Aorta (tissue), 5 donors: ENCODE results near the gene ARMH3. TPM values are rescaled to one million over a fixed set of nuclear protein-coding genes. Genes with fewer than 3 reads are reported as not detected.
"Not testable (repeated sequence)": the region's sequence is repeated elsewhere in the genome, so short reads cannot be mapped to it uniquely, and the experiment has no call there.

Source experiments
- ATAC-seq: fragments of 200-7000 bp; cut with Tn5 transposase; one replicate; pipeline ENCODE4 v1.9.1; 2022; ENCODE audit warnings: moderate library complexity; ENCODE audit not compliant: low FRiP score
- DNase-seq, 2 donors: peaks; one replicate each; pipeline ENCODE4 v3.0.0-alpha.2; 2020
- H3K27ac ChIP-seq, 2 donors: one replicate each; pipeline ENCODE4 v1.5.1; 2013; ENCODE audit warnings: low read length in 2 of 2, mild to moderate bottlenecking in 2 of 2, moderate library complexity in 2 of 2, control low read depth in 1 of 2, inconsistent platforms in 1 of 2, low read depth in 1 of 2
- H3K27me3 ChIP-seq, 2 donors: one replicate each; pipeline ENCODE4 v1.6.1; 2013; ENCODE audit warnings: control low read depth in 1 of 2, low read length in 1 of 2, mild to moderate bottlenecking in 1 of 2, moderate library complexity in 1 of 2; ENCODE audit not compliant: insufficient read depth in 2 of 2, control insufficient read depth in 1 of 2
- H3K36me3 ChIP-seq, 2 donors: one replicate each; pipeline ENCODE4 v1.6.1; 2013; ENCODE audit warnings: control low read depth in 1 of 2, low read length in 1 of 2, mild to moderate bottlenecking in 1 of 2; ENCODE audit not compliant: insufficient read depth in 2 of 2, control insufficient read depth in 1 of 2
- H3K4me1 ChIP-seq, 2 donors: one replicate each; pipeline ENCODE4 v1.6.1; 2013; ENCODE audit warnings: low read length in 2 of 2, control low read depth in 1 of 2, mild to moderate bottlenecking in 1 of 2, moderate library complexity in 1 of 2; ENCODE audit not compliant: insufficient read depth in 2 of 2, control insufficient read depth in 1 of 2
- H3K4me3 ChIP-seq, 2 donors: one replicate each; pipeline ENCODE4 v1.5.1; 2013; ENCODE audit warnings: low read length in 2 of 2, control low read depth in 1 of 2, mild to moderate bottlenecking in 1 of 2
- H3K9me3 ChIP-seq: one replicate; pipeline ENCODE4 v1.6.1; 2013; ENCODE audit warnings: mild to moderate bottlenecking, low read length; ENCODE audit not compliant: control insufficient read depth
- WGBS, 2 donors: extraction: QIAGEN DNeasy Blood & Tissue Kit; methylation state at CpG; one replicate each; pipeline ENCODE4 v1.1.7; 2013; 5-methylcytosine and 5-hydroxymethylcytosine counted together
- intact Hi-C, 2 donors: fragments of 100-400 bp; cut with DNase I; formaldehyde crosslinking; loops; one replicate each; pipeline versions ENCODE4 v1.14.2 to v1.15.0; 2022
- polyA plus RNA-seq, 2 donors: library from polyadenylated mRNA; stranded (reverse); fragments of 200-250 nt; gene quantifications; one replicate each; pipeline ENCODE4 v1.2.3, GENCODE V29; 2013
- total RNA-seq, 2 donors: library from RNA; stranded (reverse); fragmentation: NEBNext Ultra II Directional; extraction: Animal tissue kit (Norgen Biotek cat#: 25700); gene quantifications; one replicate each; pipeline ENCODE4 v1.2.1, GENCODE V29; 2021
- donor health status: healthy with polysubstance abuse.
- donor health status: Bipolar disorder and iron deficiency.
- donor health status: DM: no; HTN: no; CAD: no.
- donor health status: DM: no; HTN: no; CAD: no.
- donor health status: DM: yes; HTN: yes; CAD: no.

Gene ARMH3
- total and polyA plus RNA-seq, 4 donors: 8.6 to 26.9 (median 17.2) TPM

- H3K36me3 ChIP-seq, H3K4me1 ChIP-seq, H3K27me3 ChIP-seq, H3K4me3 ChIP-seq, intact Hi-C loops, H3K9me3 ChIP-seq, DNase-seq, H3K27ac ChIP-seq, ATAC-seq: not testable (repeated sequence)
- WGBS, 2 donors: 96 to 97% methylated on average over 2 of the region's 2 CpGs
Measured at GRCh38 chr10:101980677-101981076, 75.3 kb downstream of the ARMH3 start.

- DNase-seq: no peak
- Histone ChIP-seq H3K27ac (no peak overlapping the region), H3K36me3 (peaks cover 0 to 5% of the 10 kb centered on the region in 2 donors), H3K4me1 (no peaks in the 10 kb centered on the region), H3K4me3 (no peak overlapping the region), H3K27me3 (no peaks in the 10 kb centered on the region), H3K9me3 (no peaks in the 10 kb centered on the region)
- no peak for ATAC-seq
- 56 to 71% methylated on average over 6 of the region's 6 CpGs for WGBS, 2 donors
- intact Hi-C loops: no loop called here
Measured at GRCh38 chr10:101974091-101974971, 81.6 kb downstream of the ARMH3 start.

GRCh38 chr10:101972761-101973160 is 83.2 kb downstream of the ARMH3 start:
- no peak overlapping the region for H3K27ac ChIP-seq
- ATAC-seq: no peak

GRCh38 chr10:101969412-101969922 is 86.5 kb downstream of the ARMH3 start:
- Histone ChIP-seq H3K27ac (no peak overlapping the region), H3K36me3 (peaks cover 0 to 5% of the 10 kb centered on the region in 2 donors), H3K27me3 (no peaks in the 10 kb centered on the region), H3K4me3 (no peak overlapping the region), H3K4me1 (no peaks in the 10 kb centered on the region), H3K9me3 (no peaks in the 10 kb centered on the region)
- intact Hi-C loops: no loop called here
- ATAC-seq (no peak), DNase-seq (no peak)
- WGBS, 2 donors: 54 to 64% methylated on average over 4 of the region's 4 CpGs

More at GRCh38 chr10:101972761-101973160, 83.2 kb downstream of the ARMH3 start:
- no peaks in the 10 kb centered on the region for H3K27me3 ChIP-seq
- no peak overlapping the region for H3K4me3 ChIP-seq
- H3K36me3 ChIP-seq: peaks cover 0 to 5% of the 10 kb centered on the region in 2 donors
- H3K9me3 ChIP-seq: no peaks in the 10 kb centered on the region
- 78 to 80% methylated on average over 9 of the region's 9 CpGs for whole genome bisulfite sequencing, 2 donors
- no peaks in the 10 kb centered on the region for H3K4me1 ChIP-seq
- intact Hi-C loops: no loop called here
- no peak for DNase-seq

- intact Hi-C loops: no loop called here
- Histone ChIP-seq H3K27me3 (no peaks in the 10 kb centered on the region), H3K9me3 (no peaks in the 10 kb centered on the region), H3K4me1 (no peaks in the 10 kb centered on the region), H3K36me3 (peaks cover 0 to 5% of the 10 kb centered on the region in 2 donors), H3K27ac (no peak overlapping the region), H3K4me3 (no peak overlapping the region)
- WGBS, 2 donors: 92 to 95% methylated on average over 1 of the region's 1 CpG
- ATAC-seq: no peak
- no peak for DNase-seq
Measured at GRCh38 chr10:101968940-101969321, 87.0 kb downstream of the ARMH3 start.

GRCh38 chr10:101968286-101968939 is 87.6 kb downstream of the ARMH3 start:
- Histone ChIP-seq H3K27me3 (no peaks in the 10 kb centered on the region), H3K9me3 (no peaks in the 10 kb centered on the region), H3K4me3 (no peak overlapping the region), H3K36me3 (peaks cover 0 to 5% of the 10 kb centered on the region in 2 donors), H3K4me1 (no peaks in the 10 kb centered on the region), H3K27ac (no peak overlapping the region)
- intact Hi-C loops: no loop called here
- DNase-seq (no peak), ATAC-seq (no peak)
- 93 to 98% methylated on average over 2 of the region's 2 CpGs for WGBS, 2 donors

GRCh38 chr10:101967713-101968112 is 88.3 kb downstream of the ARMH3 start:
- intact Hi-C loops: no loop called here
- H3K9me3 ChIP-seq: no peaks in the 10 kb centered on the region
- WGBS, 2 donors: 78 to 80% methylated on average over 3 of the region's 3 CpGs
- ATAC-seq (no peak), DNase-seq (no peak)
- no peaks in the 10 kb centered on the region for H3K27me3 ChIP-seq
- peaks cover 0 to 5% of the 10 kb centered on the region in 2 donors for H3K36me3 ChIP-seq
- no peak overlapping the region for H3K4me3 ChIP-seq
- no peaks in the 10 kb centered on the region for H3K4me1 ChIP-seq
- no peak overlapping the region for H3K27ac ChIP-seq

GRCh38 chr10:101967119-101967518 is 88.9 kb downstream of the ARMH3 start:
- Histone ChIP-seq H3K36me3 (peaks cover 0 to 5% of the 10 kb centered on the region in 2 donors), H3K4me3 (no peak overlapping the region), H3K27me3 (no peaks in the 10 kb centered on the region), H3K9me3 (no peaks in the 10 kb centered on the region), H3K27ac (no peak overlapping the region), H3K4me1 (no peaks in the 10 kb centered on the region)
- DNase-seq (no peak), ATAC-seq (no peak)
- 31 to 43% methylated on average over 2 of the region's 2 CpGs for WGBS, 2 donors
- intact Hi-C loops: no loop called here
